Measurements from ENCODE around the gene KCNN2.
"Not testable (repeated sequence)": the region's sequence is repeated elsewhere in the genome, so short reads cannot be mapped to it uniquely, and the experiment has no call there.

KCNN2 gene

GRCh38 chr5:114427204-114427603 lies 65.3 kb downstream of the KCNN2 start:
- no peak for DNase-seq

- DNase-seq: no peak
These were observed 68.7 kb downstream of the KCNN2 start for GRCh38 chr5:114430532-114430931.

DNA sequence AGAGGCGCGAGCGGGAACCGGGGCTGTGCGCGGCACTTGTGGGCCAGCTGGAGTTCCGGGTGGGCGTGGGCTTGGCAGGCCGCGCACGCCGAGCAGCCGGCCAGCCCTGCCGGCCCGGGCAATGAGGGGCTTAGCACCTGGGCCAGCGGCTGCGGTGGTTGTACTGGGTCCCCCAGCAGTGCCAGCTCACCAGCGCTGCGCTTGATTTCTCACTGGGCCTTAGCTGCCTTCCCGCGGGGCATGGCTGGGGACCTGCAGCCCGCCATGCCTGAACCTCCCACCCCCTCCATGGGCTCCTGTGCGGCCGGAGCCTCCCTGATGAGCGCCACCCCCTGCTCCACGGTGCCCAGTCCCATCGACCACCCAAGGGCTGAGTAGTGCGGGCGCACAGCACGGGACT lies 70.8 kb downstream of the KCNN2 start:
- not testable (repeated sequence) for DNase-seq

- no peak for DNase-seq
These were observed 72.7 kb downstream of the KCNN2 start for GRCh38 chr5:114434396-114435219.

DNA sequence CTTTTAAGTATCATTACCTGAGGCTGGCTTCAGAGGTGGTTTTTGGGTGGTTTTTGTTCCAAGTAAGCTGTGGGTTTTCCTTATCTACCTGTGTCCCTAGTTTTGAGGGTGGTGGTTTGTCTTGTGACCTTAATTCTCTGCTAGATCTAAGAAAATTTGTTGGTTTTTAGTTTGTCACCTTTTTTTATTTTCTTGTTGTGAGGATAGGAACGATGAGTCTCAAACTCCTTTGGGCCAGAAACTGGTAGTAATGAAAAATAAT lies 73.3 kb downstream of the KCNN2 start:
- DNase-seq: no peak

DNA sequence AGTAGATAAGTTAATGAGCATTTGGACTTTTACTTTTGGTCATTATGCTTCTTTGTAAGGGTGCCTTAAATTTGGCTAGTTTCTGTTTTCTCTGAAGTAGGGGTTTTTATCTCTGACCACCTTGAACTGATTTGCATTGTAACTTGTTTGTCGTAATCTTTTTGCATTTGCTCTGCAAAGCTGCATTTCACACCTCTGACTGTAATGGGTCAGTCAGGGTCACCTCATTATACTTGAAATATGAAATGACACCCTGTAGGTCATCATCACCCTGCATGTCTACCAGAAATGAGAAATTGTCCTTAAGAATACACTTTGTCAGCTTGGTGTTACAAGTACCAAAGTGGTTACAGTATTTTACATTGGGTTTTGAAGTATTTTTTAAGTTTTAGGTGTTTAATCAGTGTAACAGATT lies 74.0 kb downstream of the KCNN2 start:
- no peak for DNase-seq

DNA sequence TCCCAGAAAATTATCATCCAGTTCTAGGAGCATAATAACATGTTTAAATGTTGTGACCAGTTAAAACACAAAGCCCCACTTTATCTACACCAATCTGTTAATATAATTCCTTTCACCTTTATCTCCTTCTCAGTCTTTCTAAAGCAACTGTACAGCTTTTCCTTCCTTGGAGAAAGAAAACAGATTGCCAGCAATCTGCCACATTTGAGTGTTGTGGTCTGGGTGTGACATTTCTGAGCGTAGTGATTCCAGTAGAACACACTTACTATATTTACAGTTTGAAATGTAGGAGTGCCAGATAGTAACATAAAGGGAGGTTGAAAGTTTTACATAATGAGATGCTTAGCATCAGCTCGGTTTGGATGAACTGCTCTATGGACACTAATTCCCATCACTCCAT lies 76.1 kb downstream of the KCNN2 start:
- DNase-seq: no peak

- no peak for DNase-seq
These were observed 76.6 kb downstream of the KCNN2 start for GRCh38 chr5:114438471-114438870.

GRCh38 chr5:114447084-114447773 lies 85.4 kb downstream of the KCNN2 start:
- peak; percentile 0 for DNase-seq

- DNase-seq: no peak
These were observed 86.6 kb downstream of the KCNN2 start for GRCh38 chr5:114448481-114448880.

GRCh38 chr5:114449860-114450421 lies 88.1 kb downstream of the KCNN2 start:
- peak; percentile 38 for DNase-seq

- no peak for DNase-seq
These were observed 88.6 kb downstream of the KCNN2 start for GRCh38 chr5:114450437-114450836.

DNA sequence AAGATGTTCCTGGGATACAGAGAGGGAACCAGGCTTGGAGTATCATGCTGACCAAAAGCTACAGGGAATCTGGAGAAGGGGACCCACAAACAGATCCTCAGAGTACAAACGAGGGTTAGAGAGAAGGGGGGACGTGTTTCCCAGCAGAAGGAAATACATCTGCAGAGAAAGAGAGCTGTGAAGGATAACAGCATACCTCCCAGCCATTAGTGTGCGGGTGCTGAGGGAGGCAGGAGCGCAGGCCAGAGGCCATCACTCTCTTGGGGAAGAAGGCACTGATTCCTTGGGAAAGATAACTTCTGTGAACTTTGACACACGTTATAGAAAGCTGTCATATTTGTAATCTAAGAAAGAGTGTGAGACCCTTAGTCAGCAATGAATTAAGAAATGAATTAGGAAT lies 96.9 kb downstream of the KCNN2 start:
- DNase-seq: no peak

GRCh38 chr5:114467171-114467570 lies 105.3 kb downstream of the KCNN2 start:
- DNase-seq: no peak

- no peak for DNase-seq
These were observed 105.9 kb downstream of the KCNN2 start for GRCh38 chr5:114467729-114468128.

DNA sequence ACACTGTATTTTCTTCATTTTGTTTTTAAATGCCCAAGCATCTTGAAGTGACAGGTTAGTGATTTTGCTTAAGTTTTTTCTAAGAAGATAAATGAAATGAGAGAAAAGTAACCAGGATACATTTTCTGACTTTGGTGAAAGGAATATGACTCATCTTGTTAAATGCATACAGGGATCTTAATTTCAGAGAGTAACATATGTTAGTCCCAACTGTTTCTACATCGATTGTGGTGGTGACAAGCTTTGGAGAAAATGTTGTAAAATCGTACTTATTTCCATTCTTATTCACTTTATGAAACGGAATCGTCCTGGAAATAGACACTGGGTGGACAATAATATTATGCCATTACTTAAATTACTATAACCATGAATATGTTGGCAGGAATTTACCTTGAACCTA lies 107.5 kb downstream of the KCNN2 start:
- DNase-seq: no peak

DNA sequence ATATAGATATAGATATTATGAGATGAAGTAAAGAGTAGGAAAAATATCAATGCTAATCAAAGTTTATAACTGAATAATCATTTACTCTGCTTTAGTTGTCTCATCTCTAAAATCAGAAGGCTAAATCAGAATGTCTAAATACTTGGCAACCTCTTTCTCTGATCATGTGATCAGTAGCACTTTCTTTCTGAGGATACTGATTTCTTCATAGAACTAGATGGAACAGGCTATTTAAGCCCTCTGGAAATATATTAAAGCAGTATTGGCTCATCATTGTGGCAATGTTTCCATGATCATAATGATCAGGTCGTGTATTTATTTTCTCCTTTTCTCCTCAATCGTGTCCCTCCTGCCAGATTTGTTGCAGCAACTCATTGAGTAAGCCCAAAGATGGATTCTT lies 109.7 kb downstream of the KCNN2 start:
- no peak for DNase-seq

- DNase-seq: no peak
These were observed 111.7 kb downstream of the KCNN2 start for GRCh38 chr5:114473541-114473940.

GRCh38 chr5:114477816-114478334 lies 116.0 kb downstream of the KCNN2 start:
- DNase-seq: no peak

GRCh38 chr5:114500756-114501155 lies 138.9 kb downstream of the KCNN2 start:
- DNase-seq: no peak

DNA sequence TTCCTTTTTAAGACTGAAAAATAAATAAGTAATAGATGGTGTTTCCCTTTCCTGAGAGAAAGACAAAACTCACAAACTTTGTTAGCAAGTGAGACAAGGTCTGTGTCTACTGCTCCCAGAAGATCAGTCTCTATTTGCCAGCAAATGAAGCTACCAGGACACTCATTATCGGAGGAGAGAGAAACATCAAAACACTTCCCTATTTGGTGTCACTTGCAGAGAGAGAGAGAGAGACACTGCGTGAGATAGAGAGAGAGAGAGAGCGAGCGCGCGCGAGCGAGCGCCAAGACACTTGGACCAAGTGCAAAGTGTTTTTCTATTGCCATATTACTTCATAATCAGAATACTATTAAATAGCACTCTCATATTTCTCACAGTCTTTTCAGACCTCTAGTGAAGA lies 142.7 kb downstream of the KCNN2 start:
- DNase-seq: no peak

- no peak for DNase-seq
These were observed 162.4 kb downstream of the KCNN2 start for GRCh38 chr5:114524221-114524620.

GRCh38 chr5:114544561-114544960 lies 182.7 kb downstream of the KCNN2 start:
- no peak for DNase-seq
